GM21737 (cell line): ENCODE results near the gene TNFRSF4.

ENCODE experiments used
- ATAC-seq: cut with Tn5 transposase; IDR thresholded peaks from one replicate; pipeline ENCODE4 v1.9.1; 2021; ENCODE audit warnings: mild to moderate bottlenecking, moderate library complexity; ENCODE audit not compliant: unreplicated experiment

The TNFRSF4 gene

DNA sequence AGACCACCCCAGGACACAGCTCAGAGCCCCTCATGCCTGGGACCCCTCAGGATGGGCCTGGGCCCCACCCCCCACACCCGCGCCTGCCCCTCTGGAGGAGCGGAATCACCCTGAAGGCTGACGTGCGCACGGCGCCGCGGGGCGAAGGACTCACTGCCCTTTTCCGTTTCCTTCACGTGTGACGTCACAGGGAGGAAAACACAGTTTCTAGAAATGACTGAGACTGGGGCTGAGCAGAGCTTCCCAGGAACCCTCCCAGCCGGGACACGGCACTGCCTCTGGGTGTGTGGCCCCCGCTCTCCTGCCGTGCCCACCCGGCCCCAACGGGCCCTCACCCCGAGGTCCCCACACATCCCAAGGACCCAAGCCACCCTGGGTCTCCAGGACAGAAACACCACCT lies 5.4 kb upstream of the TNFRSF4 start:
- no peak for ATAC-seq

DNA sequence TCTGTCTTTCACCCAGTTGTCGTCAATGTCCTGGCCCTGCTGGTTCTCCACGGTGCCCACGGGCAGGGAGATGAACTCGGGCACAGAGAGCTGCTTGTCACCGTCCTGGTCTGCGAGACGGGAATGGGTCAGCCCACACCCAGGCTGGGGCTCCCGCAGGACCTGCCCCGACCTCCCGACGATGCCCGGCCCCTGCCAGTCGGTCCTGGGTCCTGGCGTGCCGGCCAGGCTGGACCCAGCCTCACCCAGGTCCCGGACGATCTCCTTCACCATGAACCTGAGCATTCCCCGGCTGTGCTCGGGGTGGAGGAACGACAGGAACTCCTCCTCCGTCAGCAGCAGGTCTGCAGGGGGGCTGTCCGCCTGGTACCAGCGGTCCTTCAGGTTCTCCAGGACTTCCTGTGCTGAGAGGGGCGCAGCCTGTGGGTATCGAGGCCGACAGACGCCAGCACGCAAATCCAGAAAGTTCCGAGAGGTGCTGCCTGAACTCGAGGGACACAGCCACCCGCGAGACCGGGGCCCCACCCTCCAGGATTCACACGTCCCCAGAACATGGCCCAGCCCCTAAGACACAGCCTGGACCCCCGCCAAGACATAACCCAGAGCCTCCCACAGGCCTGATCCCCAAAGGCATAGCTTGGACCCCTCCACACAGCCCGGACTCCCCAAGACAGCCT lies 4.7 kb upstream of the TNFRSF4 start:
- ATAC-seq = no peak

DNA sequence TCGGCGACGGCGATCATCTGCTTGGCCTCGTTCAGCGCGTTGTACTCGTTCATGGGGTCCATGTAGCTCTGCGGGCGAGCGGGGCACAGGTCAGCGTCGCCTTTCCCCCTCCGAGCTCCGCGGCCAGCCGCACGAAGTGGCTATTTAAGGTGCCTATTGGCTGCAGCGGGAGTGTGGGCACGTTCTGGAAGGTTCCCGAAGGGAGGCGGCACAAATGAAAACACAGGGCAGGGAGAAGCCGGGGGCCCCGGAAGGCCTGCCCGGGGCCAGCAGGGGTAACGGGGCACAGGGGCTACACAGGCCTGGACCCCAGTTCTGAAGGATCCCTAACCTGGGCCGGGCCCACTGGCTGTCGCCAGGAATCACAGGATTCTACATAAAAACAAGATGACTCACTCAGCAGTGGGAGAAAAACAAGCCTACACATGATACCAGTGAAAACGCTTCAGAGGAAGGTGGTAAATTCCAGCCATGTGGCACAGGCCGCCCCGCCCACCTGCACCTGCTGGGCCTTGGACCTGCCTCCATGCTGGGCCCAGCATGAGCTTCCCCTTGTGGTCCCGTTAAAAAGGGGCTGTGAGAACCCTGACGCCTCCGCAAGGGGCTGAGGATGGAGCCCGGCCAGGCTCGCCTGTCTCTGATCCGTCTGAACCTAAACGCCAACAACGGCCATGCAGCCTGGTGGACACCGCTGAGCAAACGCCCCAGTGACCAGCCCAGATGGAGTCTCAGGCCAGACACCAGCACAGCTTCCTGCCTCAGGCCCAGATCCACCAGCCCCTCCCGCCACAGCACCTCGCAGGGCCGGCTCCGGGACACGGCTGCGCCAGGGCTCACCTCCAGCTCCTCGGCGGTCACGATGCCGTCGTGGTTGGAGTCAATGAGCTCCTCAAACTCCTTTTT lies 3.9 kb upstream of the TNFRSF4 start:
- no peak for ATAC-seq

DNA sequence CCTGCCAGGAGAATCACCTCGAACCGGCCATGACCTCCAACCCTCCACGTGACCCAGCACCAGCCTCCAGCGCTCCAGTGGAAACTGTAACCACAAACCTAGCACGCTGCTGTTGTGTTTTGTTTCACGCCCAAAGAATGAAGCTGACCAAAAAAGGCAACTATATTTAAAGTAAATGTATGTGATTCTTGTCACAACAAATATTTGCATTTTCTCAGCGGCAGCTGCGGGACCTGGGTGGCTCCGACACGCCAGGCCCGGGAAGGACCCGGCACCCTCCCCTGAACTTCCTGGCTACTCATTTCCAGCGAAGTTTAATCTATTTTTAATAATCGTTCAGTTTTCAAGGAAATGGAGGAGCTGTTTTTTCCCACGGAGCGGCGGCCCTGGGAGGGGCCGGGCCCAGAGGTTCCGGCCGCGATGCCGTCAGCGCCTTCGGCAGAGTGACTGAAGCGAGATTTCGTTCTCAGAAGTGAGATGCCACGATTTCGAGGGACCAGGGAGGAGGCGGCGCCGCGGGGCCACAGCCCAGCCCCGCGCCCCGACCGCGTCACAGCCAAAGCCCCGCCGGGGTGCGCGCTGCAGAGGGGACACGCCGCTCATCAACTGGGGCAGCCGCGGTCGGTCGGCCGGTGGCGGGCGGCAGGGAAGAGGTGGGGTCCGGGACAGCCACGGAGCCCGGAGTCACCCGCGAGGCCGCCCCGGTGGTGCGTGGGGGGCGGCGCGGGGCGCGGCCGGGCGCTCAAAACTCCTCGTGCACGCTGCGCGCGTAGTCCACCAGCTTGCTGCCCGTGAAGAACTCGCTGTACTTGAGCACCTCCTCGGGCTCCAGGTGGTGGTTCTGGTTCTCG lies 3.0 kb upstream of the TNFRSF4 start:
- ATAC-seq = no peak

DNA sequence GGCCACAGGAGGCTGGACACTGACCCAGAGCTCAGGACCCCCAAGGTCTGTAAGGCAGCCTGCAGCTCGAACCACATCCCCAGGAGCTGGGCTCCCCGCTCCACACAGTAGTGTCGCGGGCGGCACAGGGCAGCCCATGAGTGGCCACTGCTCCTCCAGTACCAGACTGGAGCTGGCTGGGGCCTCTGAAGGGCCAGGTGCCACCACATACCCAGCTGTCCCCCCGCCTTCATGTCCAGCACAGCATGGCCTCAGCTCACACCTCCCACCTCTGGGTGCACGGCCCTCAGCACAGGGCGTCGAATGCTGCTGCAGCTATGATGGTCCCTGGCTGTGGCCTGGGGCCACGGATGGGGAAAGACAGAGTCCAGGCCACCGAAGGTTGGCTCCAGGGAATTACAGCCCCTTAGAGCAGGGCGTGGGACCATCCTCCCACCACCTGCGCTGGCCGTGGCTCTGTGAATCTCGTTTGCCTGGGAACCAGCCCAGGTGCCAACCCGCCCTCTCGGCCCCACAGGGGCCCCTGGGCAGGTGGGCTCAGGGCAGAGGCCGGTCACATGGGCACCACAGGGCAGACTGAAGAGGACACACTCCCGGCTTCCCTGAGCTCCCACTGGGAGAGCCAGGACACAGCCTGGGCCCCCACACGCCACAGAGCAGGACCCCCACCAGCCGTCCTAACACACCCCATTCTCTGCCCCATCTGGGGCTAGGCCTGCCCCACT lies 2.1 kb upstream of the TNFRSF4 start:
- ATAC-seq = no peak

DNA sequence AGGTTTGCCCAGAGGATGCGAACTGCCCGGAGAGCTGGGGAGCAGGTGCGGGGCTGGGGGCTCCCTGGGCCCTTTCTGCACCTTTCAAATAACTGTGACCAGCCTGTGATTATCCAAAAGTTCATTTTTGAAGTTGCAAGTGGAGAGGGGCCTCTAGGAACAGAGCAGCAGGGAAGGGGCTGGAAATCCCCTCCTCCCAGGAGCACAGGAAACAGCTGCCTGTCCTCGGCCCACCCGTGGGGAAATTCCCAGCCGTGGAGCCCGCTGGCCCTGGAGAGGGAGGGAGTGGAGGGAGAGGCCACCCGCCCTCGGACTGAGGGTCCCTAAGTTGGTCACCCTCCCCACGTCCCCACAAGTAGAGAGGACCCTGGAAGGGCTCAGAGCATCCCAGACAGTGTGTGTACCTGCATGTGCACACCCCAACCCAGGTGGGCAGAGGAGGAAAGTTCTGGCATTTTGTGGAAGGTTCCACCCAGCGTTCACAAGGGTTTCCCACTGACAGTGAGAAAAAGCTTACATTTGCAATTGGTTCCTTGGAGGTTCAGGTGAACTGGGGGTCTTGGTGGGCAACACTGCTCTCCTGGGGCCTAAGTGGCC lies 1.2 kb upstream of the TNFRSF4 start:
- ATAC-seq = no peak

DNA sequence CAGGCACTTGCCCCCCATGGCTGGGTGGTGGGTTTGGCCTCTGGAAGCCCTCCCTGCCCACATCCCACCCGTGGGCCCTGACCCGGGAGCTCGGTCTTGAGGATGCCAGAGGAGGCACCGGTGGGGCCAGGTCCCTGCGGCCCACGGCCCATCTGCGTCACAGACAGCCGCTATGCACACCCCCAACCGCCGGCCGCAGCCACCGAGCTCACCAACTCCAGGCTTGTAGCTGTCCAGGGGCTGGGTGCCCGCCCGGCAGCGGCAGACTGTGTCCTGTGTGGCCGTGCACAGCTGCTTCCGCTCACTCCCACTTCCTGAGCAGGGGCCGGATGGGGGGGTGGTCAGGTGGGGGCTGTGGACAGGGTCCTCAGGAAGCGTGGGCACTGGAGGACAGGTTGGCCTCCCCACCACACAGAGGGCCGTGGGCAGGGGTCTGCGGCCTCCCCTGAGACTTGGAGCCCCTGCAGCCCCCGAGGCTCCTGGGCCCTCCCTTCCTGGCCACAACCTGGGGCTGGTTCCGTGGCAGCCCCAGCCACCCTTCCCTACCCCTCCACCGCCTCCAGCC lies 1.1 kb downstream of the TNFRSF4 start:
- ATAC-seq = no peak

DNA sequence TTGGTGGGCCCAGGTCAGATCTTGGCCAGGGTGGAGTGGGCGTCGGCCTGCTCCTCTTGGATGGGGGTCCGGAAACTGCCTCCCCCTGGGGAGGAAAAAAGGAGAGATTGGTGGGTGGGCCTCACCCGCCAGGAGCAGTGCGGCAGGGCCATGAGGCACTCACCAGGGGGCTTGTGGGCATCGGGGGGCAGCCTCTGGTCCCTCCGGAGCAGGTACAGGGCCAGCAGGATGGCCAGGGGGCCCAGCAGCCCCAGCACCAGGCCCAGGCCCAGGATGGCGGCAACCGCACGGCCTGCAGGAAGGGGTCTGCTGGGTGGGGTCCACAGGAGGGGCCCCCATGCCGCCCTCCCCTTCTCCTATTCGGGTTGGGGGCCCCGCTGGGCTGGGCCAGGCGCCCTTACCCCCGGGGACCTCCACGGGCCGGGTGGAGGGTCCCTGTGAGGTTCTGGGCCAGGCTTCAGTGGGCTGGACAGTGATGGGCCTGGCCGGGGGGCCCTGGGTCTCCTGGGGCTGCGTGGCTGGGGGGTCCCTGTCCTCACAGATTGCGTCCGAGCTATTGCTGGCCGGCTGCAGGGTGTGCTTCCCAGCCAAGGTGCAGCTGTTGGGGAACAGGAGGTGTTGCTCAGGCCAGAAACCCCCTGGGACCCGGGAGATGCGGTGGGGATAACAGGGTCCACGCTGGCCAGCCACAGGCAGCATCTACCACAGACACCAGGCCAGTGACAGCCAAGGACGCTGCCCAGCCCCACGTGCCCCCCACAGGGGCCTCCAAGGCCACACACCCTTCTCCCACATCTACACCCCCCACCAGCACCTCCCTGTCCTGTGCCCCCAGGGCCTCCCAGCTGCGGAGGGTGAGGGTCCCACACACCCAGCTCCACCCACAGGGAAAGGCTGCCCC lies 2.2 kb downstream of the TNFRSF4 start:
- no peak for ATAC-seq

DNA sequence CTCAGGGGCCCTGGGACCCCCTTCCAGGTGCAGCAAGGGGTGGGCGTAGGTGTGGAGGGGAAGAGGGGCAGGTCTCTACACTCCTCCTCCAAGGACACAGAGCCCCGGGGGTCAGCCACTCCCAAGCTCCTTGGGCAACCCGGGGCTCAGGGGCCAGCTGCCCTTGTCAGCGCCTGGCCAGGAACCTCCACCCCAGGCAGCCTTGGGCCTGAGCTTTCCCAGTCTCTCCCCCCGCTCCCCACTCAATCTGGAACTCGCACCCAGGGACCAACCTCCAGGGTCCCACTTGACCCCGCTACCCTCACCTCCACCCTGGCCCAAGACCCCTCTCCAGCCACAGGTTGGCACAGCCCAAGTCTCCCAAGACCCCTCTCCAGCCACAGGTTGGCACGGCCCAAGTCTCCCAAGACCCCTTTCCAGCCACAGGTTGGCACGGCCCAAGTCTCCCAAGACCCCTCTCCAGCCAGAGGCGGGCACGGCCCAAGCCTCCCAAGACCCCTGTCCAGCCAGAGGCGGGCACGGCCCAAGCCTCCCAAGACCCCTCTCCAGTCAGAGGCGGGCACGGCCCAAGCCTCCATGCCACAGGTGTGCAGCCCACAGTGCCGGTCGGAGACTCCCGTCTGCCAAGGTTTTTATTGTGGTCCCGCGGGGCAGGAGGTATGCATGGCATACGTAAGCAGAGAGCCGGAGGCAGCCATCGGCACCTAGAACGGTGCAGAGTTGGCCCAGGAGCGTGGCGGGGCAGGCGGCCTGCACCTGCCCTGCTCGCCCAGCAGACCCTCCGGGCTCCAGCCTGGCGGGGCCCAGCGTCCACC lies 3.0 kb downstream of the TNFRSF4 start:
- ATAC-seq = no peak

DNA sequence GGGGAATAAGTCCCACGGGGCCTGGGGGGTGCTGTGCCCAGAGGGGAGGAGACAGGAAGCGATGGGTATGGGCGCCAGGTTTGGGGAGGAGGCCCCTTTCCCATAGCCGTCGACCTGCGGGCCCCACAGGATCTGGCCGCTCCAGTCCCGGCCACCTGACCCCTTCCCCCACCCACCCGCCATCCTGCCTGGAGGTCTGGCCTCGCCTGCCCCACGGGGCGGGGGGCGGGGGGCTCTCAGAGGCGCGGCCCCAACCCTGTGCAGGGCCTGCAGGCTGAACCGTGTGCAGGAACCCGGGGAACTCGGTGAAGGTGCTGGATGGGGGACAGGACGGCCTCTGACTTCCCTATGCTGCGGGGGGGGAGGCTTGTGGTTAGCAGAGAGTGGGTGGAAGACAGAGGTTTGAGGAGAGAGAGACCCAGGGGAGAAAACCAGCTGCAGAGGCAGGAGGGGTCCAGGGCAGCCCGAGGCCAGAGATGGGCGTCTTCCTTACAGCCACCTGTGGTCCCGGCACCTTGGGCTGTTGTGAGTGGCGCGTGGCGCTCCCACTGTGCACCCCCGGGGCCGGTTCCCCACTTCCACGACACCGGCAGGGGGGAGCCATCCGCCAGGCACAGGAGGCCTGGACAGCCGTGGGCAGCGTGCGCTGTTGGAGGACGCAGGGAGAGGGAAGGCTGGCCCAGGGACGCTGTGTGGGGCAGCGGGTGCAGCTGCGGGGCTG lies 5.1 kb downstream of the TNFRSF4 start:
- ATAC-seq = no peak

DNA sequence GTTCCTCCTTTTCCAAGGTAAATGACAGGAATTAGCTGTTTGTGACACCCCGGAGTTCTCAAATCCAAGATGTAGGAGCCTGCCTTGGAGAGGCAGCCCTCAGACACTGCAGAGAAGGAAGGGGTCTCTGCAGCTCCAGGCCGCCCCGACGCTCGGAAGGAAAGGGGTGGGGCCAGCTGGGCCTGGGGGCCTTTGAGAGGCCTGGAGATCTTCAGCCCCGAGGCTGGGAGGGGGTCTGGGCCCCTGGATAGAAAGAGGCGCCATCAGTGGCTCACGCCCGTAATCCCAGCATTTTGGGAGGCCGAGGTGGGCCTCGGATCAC lies 6.4 kb downstream of the TNFRSF4 start:
- ATAC-seq = no peak

DNA sequence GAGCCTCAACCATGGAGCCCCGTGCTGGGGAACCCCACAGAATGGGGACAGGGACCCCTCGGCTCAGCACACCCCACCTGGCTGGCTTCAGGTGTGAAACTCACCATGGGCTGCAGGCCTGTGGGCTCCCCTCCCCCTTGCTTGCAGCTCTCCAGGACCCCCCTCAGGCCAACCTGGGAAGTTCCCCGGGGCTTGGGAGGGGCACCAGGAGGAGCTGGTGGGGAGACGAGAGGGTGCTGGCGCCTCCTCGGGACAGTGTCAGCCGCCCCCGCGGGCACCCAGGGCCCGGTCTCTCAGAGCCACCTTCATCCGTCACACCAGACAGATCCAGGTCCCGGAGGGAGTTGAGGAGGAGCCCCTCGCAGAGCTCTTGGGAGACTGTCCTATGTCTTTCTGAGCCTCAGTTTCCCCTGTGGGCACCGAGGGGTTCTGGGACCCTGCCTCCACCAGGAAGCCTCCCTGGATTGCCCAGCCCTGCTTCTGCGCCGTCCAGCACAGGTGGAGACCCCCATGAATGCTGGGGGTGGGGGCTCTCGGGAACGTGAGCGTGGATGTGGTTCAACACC lies 6.9 kb downstream of the TNFRSF4 start:
- ATAC-seq = no peak

DNA sequence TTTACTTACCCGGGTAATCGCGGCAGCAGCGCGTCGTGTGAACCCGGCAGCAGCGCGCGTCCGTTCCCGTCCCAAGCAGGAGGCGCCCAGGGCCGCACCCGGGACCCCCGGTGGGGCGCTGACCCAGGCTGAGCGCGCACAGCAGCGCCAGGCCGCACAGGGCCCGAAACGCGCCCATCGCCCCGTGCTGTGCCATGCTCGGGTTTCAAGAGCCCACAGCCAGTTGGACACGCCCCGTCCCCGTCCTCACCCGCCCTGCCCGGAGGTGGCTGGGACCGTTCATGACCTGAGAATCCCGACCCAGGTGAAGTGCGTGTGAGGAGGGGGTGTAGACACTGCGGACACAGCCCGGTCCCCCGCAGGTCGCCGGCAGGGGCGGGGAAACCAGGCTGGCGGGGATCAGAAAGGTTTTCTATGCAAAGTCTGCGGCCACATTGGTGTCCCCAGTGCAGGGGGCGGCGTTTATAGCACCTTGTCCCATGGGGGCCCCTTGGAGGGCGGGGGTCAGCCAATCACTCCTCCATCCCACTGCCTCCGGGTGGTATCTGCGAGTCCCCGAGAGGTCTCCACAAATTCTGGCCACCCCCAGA lies 7.5 kb downstream of the TNFRSF4 start, which contains the start of gene TNFRSF18:
TNFRSF18 (minus strand) TSS at position 217 of the 590 bp plus-strand sequence; CDS start at position 196, 21 bp downstream.
- no peak for ATAC-seq

DNA sequence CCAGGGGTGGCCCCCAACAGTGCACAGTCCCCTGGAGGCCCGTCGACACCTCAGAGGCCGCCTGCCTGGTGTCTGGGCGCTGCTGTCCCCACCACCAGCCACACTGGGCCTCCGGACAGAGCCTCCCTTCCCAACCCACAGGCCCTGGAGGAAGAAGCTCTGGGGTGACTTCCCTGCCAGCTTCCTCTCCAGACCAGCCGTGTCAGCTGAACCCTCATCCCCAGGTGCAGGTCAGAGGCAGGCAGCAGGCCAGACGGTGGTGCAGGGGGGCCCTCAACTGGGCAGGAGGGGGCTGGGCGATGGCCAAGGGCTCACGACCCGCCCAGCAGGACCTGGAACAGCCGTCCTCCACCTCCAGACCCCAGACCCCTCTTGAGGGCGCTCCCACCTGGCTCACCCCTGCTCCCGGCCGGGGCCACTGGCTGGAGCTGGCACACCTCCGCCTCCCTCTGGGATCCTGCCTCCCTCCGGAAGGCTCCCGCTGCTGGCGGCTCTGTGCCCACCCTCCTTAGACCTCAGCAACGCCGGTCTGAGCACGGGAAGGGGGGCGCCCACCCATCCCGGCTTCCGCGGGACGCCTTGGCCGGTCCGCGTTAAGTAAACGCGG lies 8.1 kb downstream of the TNFRSF4 start:
- ATAC-seq = no peak

DNA sequence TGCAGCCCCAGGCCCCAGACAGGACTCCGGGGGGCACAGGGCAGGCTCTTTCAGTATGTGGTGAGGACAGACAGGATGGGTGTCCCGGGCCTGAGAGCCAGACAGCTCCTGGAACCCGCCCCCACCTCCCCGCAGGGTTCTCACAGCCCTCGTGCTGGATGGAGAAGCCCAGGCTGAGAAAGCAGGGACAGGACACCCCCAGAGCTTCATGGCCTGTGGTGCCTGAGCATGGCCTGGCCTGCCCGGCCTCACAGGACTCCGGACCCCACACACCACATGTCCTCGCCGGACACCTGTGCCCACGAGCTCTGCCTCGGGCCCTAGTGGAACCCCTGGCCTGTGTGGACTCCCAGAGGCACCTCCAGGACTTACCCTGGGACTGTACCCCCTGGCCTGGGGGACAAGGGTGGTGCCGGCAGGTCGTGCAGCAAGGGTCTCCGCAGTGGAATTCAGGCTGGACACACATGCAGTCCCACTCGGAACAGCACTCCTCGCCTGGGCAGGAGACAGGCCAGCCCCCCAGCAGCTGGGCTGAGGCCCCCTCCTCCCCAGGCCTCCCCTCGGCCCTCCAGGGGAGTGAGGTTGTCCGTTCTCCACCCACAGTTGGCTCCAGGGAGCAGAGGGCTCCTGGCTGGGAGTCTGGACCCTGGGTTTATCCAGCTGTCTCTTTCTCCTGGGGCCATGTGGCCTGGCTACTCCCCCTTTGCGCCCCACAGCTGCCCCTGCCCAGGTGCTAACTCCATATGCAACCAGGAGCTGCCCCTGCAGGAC lies 8.8 kb downstream of the TNFRSF4 start:
- ATAC-seq = no peak
